Measurements from ENCODE around the gene PSMB11. TPM values are rescaled to one million over a fixed set of nuclear protein-coding genes. Genes with fewer than 3 reads are reported as not detected.

PSMB11 gene
- total and polyA plus RNA-seq, 10 donors = 0.03 TPM; not detected in 9

DNA sequence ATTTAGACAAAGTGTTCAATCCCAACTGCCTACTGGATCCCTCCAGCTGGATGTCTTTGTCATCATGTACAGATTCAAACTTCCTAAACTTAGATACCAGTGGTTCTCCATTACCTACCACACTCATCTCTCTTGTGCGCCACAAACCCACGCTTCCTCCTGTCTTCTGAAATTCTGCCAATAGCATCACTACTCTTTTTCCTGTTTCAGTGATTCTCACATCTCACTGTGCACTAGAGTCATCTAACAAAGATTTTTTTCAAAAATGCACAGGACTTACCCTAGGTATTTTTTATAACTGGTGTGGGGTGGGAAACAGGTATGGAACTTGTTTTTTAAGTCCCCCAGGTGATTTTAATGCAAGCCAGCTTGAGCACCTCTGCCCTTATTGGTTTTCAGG is 13.2 kb upstream of the PSMB11 start:
- Histone ChIP-seq H3K9me3 (no peaks in the 10 kb centered on the region), H3K4me3 (no peak overlapping the region), H3K27me3 (replicated peaks in 1 of 7) (no peaks in the 10 kb centered on the region), H3K36me3 (peaks cover 0 to 97% (median 59%) of the 10 kb centered on the region in 6 donors), H3K4me1 (peaks cover 9 to 71% (median 38%) of the 10 kb centered on the region in 6 donors), H3K27ac (peak overlapping the region in 2 of 8 donors; percentile 17 to 38)
- no peak for DNase-seq
- 37 to 70% (median 45%) methylated on average over 2 of the region's 2 CpGs for WGBS, 5 donors
- TF ChIP-seq POLR2A (IDR thresholded peaks at IDR 0.05) (no peak), POLR2AphosphoS5 (IDR thresholded peaks at IDR 0.05) (no peak)
- TF ChIP-seq, protein P1, sequence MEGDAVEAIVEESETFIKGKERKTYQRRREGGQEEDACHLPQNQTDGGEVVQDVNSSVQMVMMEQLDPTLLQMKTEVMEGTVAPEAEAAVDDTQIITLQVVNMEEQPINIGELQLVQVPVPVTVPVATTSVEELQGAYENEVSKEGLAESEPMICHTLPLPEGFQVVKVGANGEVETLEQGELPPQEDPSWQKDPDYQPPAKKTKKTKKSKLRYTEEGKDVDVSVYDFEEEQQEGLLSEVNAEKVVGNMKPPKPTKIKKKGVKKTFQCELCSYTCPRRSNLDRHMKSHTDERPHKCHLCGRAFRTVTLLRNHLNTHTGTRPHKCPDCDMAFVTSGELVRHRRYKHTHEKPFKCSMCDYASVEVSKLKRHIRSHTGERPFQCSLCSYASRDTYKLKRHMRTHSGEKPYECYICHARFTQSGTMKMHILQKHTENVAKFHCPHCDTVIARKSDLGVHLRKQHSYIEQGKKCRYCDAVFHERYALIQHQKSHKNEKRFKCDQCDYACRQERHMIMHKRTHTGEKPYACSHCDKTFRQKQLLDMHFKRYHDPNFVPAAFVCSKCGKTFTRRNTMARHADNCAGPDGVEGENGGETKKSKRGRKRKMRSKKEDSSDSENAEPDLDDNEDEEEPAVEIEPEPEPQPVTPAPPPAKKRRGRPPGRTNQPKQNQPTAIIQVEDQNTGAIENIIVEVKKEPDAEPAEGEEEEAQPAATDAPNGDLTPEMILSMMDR (IDR thresholded peaks at IDR 0.05 in 8 of 11, conservative IDR thresholded peaks at IDR 0.05 in 3 of 11) = no peak
- intact Hi-C loops (cut with DNase I; ENCODE audit: low total_unique reads) = no loop called here

DNA sequence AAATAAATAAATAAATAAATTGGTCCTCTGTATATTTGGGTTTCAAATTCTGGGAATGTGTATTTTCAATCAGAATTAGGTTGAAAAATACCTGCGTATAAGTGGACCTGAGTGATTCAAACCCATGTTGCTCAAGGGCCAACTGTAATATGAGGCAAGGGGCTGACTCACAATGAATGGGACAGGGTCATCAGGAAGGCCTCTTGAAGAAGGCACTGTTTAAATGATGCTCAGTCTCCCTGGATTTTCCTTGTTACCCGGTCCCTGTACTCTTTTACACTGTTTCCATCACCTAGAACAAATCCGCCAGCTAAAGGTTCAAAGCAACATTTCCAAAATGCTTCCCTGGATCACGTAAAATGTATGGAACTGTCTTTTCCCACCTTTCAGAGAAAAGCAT is 11.1 kb upstream of the PSMB11 start:
- DNase-seq = no peak
- H3K36me3 ChIP-seq = peaks cover 0 to 76% (median 49%) of the 10 kb centered on the region in 6 donors

DNA sequence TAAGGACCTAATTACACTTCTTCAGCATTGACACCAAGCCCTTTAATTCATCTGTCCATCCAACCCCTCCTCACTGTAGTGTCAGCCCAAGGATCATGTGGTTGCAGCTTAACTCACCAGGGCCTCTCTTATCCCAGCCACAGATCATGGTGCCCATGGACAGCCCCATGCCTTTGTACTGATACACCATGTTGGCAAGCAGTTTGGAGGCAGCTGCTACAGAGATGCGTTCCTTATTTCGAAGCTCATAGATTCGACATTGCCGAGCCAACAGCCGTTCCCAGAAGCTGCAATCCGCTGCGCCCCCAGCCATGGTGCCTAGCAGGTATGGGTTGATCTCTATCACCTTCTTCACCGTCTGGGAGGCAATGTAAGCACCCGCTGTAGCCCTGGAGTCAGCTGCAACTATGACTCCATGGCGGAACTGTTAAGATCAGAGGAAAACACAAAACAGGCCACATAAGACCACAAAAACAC is 8.7 kb upstream of the PSMB11 start:
- no peaks in the 10 kb centered on the region for H3K9me3 ChIP-seq
- H3K4me3 ChIP-seq = peak overlapping the region in 6 of 8 donors; percentile 65 to 86 (median 74)
- H3K27ac ChIP-seq = no peak overlapping the region
- no peak for DNase-seq
- no peaks in the 10 kb centered on the region for H3K27me3 ChIP-seq (replicated peaks in 1 of 7)
- 86 to 96% (median 92%) methylated on average over 10 of the region's 10 CpGs for WGBS, 5 donors
- H3K36me3 ChIP-seq = peaks cover 0 to 52% (median 37%) of the 10 kb centered on the region in 6 donors
- peaks cover 13 to 60% (median 40%) of the 10 kb centered on the region in 6 donors for H3K4me1 ChIP-seq
- TF ChIP-seq, protein P1 (IDR thresholded peaks at IDR 0.05 in 8 of 11, conservative IDR thresholded peaks at IDR 0.05 in 3 of 11) = no peak
- TF ChIP-seq POLR2A (IDR thresholded peaks at IDR 0.05) (no peak), POLR2AphosphoS5 (IDR thresholded peaks at IDR 0.05) (no peak)
- intact Hi-C loops (cut with DNase I; ENCODE audit: low total_unique reads) = no loop called here

More for the DNA sequence above, 11.1 kb upstream of the PSMB11 start:
- H3K4me1 ChIP-seq = peaks cover 13 to 74% (median 44%) of the 10 kb centered on the region in 6 donors
- intact Hi-C loops (cut with DNase I; ENCODE audit: low total_unique reads) = no loop called here
- no peak overlapping the region for H3K4me3 ChIP-seq
- no peak overlapping the region for H3K27ac ChIP-seq
- no peaks in the 10 kb centered on the region for H3K27me3 ChIP-seq (replicated peaks in 1 of 7)
- WGBS, 5 donors = 92 to 97% (median 96%) methylated on average over 4 of the region's 4 CpGs
- TF ChIP-seq POLR2AphosphoS5 (IDR thresholded peaks at IDR 0.05) = no peak
- H3K9me3 ChIP-seq = no peaks in the 10 kb centered on the region

DNA sequence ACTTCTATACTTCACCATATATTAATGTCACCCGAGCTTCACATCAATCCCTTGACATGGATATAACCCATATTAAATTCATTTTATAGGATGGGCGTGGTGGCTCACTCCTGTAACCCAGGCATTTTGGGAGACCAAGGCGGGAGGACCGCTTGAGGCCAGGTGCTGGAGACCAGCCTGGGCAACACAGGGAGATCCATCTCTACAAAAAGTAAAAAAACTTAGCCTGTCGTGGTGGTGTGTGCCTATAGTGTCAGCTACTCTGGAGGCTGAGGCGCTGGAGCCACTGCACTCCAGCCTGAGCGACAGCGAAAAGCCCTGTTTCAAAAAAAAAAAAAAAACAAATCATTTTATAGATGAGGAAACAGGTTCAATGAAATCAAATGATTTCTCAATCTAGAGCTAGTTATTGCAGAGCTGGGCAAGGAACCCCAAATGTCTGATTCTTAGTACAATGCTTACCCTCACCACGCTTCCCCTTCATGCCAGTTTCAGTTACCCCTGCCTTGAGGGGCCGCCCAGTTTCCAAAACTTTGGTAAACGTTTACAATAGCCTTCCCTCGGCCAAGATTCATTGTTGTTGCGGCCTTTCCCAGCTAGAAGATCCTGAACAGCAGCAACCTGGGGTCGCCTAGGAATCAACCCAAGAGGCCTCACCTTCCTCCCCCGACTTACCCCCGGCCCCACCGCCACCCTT is 8.1 kb upstream of the PSMB11 start:
- intact Hi-C loops (cut with DNase I; ENCODE audit: low total_unique reads) = no loop called here
- Histone ChIP-seq H3K9me3 (no peaks in the 10 kb centered on the region), H3K36me3 (peaks cover 0 to 46% (median 34%) of the 10 kb centered on the region in 6 donors), H3K4me1 (peaks cover 13 to 53% (median 33%) of the 10 kb centered on the region in 6 donors), H3K27ac (peak overlapping the region; percentile 61 to 98 (median 95)), H3K4me3 (peak overlapping the region; percentile 50 to 86 (median 74)), H3K27me3 (replicated peaks in 1 of 7) (no peaks in the 10 kb centered on the region)
- TF ChIP-seq, protein P1 (IDR thresholded peaks at IDR 0.05 in 8 of 11, conservative IDR thresholded peaks at IDR 0.05 in 3 of 11) = no peak
- TF ChIP-seq POLR2A (IDR thresholded peaks at IDR 0.05) (no peak), POLR2AphosphoS5 (IDR thresholded peaks at IDR 0.05) (no peak)
- 38 to 45% (median 43%) methylated on average over 17 of the region's 17 CpGs for WGBS, 5 donors
- no peak for DNase-seq

Measured in spleen (tissue), 11 donors.